Fibroblast of mammary gland (primary cell): ENCODE data around the gene TTLL12.

Experiments
- DNase-seq: peaks from one replicate; pipeline ENCODE4 v3.0.0-alpha.2; 2010; ENCODE audit warnings: low read depth
- H3K4me3 ChIP-seq: 2 replicates; pipeline ENCODE4 v1.5.1; 2011; ENCODE audit warnings: low read depth, mild to moderate bottlenecking, low read length, moderate library complexity; ENCODE audit not compliant: control insufficient read depth
- CTCF ChIP-seq: conservative IDR thresholded peaks from 2 replicates; pipeline ENCODE4 v1.5.1; 2011; ENCODE audit warnings: low read depth, low read length, inconsistent platforms; ENCODE audit not compliant: control insufficient read depth, insufficient read depth

Gene TTLL12

GRCh38 chr22:43142880-43143562 is 43.9 kb downstream of the TTLL12 start, which contains the start of gene MCAT:
TSS of gene MCAT (minus strand) at chr22:43143398. CDS start at chr22:43143348, 50 bp downstream.
- peak within 1 kb of the TSS; percentile 78 for H3K4me3 ChIP-seq
- DNase-seq, result peak; percentile 61
- no peak for TF ChIP-seq CTCF

- TF ChIP-seq CTCF, result no peak
- H3K4me3 ChIP-seq, result no peak overlapping the region
- DNase-seq, result no peak
Observed at GRCh38 chr22:43136801-43137200, 50.1 kb downstream of the TTLL12 start.

- TF ChIP-seq CTCF, result peak; percentile 62
- DNase-seq, result peak; percentile 34
- no peak overlapping the region for H3K4me3 ChIP-seq
Observed at GRCh38 chr22:43136255-43136654, 50.7 kb downstream of the TTLL12 start.

- TF ChIP-seq CTCF, result no peak
- no peak for DNase-seq
- no peak overlapping the region for H3K4me3 ChIP-seq
Observed at GRCh38 chr22:43135565-43135964, 51.4 kb downstream of the TTLL12 start.

- no peak for DNase-seq
- no peak for TF ChIP-seq CTCF
Observed at GRCh38 chr22:43134553-43134952, 52.4 kb downstream of the TTLL12 start.

GRCh38 chr22:43133401-43133800 is 53.5 kb downstream of the TTLL12 start:
- no peak for TF ChIP-seq CTCF
- no peak for DNase-seq
- H3K4me3 ChIP-seq, result no peak overlapping the region

More at GRCh38 chr22:43134553-43134952, 52.4 kb downstream of the TTLL12 start:
- H3K4me3 ChIP-seq, result no peak overlapping the region
